MM.1S (cell line): ENCODE measurements around the gene SLC8A1.

Experiments used
- EZH2 ChIP-seq: fragments of 300-600 bp; sonication (generic); optimal IDR thresholded peaks from 2 replicates; pipeline ENCODE3; 2017; ENCODE audit warnings: low read depth, mild to moderate bottlenecking, antibody characterized with exemption, low read length, mixed read lengths
- EZH2phosphoT487 ChIP-seq: fragments of 300-600 bp; sonication (generic); IDR thresholded peaks from 2 replicates; pipeline ENCODE4 v1.6.1; 2018; ENCODE audit warnings: antibody characterized with exemption, low read length
- TF ChIP-seq, protein P1 (sequence below): fragments of 300-600 bp; sonication (generic); IDR thresholded peaks from 2 replicates; pipeline ENCODE4 v1.5.1; 2016; ENCODE audit warnings: antibody characterized with exemption, low read length, mixed read lengths

DNA sequence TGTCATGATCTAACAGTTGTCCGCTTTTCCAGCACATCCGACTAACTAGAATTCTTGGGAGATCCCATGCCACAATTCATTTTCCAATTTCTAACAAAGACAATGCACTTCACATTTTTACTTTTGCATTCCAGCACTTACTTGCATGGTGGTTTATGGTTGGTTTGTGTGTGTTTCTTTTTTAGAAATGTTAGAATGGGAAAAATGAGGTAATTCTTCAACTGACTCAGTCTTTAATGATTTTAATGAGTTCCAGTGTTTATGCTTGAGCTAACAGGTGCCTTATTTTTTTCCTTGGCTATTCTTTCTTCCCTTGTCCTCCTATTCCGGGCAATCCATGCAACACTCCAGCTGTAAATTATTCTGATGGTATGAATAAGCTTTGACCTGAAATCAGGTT is 46.4 kb downstream of the SLC8A1 start:
- TF ChIP-seq, protein P1, sequence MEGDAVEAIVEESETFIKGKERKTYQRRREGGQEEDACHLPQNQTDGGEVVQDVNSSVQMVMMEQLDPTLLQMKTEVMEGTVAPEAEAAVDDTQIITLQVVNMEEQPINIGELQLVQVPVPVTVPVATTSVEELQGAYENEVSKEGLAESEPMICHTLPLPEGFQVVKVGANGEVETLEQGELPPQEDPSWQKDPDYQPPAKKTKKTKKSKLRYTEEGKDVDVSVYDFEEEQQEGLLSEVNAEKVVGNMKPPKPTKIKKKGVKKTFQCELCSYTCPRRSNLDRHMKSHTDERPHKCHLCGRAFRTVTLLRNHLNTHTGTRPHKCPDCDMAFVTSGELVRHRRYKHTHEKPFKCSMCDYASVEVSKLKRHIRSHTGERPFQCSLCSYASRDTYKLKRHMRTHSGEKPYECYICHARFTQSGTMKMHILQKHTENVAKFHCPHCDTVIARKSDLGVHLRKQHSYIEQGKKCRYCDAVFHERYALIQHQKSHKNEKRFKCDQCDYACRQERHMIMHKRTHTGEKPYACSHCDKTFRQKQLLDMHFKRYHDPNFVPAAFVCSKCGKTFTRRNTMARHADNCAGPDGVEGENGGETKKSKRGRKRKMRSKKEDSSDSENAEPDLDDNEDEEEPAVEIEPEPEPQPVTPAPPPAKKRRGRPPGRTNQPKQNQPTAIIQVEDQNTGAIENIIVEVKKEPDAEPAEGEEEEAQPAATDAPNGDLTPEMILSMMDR = no peak
- TF ChIP-seq EZH2 (no peak), EZH2phosphoT487 (no peak)
